Fibroblast of lung (primary cell): Measurements from ENCODE around the gene PNLDC1.

ENCODE experiments used
- EZH2 ChIP-seq: IDR thresholded peaks from 2 replicates; pipeline ENCODE4 v1.5.1; 2012; ENCODE audit warnings: low read length, control low read depth, mild to moderate bottlenecking; ENCODE audit errors: missing control alignments
- TF ChIP-seq, protein P1 (sequence below), 2 donors: IDR thresholded peaks in 1 of 2; conservative IDR thresholded peaks in 1 of 2; 1 replicate in 1 of 2; 2 replicates in 1 of 2; pipeline ENCODE4 v1.5.1; 2011 to 2012; ENCODE audit warnings: low read length in 2 of 2, control low read depth in 1 of 2, inconsistent platforms in 1 of 2, low read depth in 1 of 2, mild to moderate bottlenecking in 1 of 2

DNA sequence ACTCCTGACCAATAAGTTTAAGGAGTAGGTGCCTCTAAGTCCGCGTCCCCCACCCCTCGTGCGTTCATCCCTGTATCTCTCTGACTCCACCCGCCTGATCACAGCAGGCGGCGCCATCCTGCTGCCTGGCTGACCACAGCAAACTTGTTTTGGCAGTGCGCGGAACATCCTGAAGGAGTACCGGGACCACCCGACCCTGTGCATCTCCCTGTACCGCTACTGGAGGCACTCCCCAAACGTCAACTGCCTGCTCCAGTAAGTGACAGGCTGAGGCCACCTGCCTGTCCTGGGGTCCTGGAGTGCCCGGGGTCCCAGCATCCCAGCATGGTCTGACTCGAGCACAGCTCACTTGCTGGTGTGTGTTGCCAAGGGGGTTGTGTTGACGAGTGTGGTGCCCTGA, 19.0 kb downstream of the PNLDC1 start:
- TF ChIP-seq, protein P1, sequence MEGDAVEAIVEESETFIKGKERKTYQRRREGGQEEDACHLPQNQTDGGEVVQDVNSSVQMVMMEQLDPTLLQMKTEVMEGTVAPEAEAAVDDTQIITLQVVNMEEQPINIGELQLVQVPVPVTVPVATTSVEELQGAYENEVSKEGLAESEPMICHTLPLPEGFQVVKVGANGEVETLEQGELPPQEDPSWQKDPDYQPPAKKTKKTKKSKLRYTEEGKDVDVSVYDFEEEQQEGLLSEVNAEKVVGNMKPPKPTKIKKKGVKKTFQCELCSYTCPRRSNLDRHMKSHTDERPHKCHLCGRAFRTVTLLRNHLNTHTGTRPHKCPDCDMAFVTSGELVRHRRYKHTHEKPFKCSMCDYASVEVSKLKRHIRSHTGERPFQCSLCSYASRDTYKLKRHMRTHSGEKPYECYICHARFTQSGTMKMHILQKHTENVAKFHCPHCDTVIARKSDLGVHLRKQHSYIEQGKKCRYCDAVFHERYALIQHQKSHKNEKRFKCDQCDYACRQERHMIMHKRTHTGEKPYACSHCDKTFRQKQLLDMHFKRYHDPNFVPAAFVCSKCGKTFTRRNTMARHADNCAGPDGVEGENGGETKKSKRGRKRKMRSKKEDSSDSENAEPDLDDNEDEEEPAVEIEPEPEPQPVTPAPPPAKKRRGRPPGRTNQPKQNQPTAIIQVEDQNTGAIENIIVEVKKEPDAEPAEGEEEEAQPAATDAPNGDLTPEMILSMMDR (conservative IDR thresholded peaks at IDR 0.05 in 1 of 2, IDR thresholded peaks at IDR 0.05 in 1 of 2; ENCODE audit: low read depth in 1 of 2, low read length in 2 of 2), result no peak
- no peak for TF ChIP-seq EZH2
